GM10248 (cell line): ENCODE results near the gene HYOU1.

Source experiments
- CTCF ChIA-PET: fragments of 300-600 bp; sonication (Branson Sonifier 250); formaldehyde crosslinking; extraction: SDS; loops from one replicate; lab custom pipeline; 2021; ENCODE audit warnings: antibody characterized with exemption; lab: Yijun Ruan, JAX
- POLR2A ChIA-PET: fragments of 350-650 bp; sonication (Branson Sonifier 250); formaldehyde crosslinking; extraction: SDS; loops from one replicate; lab custom pipeline; 2020; ENCODE audit warnings: antibody characterized with exemption; lab: Yijun Ruan, JAX
- DNase-seq: peaks from one replicate; pipeline ENCODE4 v3.0.0; 2012; ENCODE audit errors: extremely low spot score
- CTCF ChIP-seq: IDR thresholded peaks from 2 replicates; pipeline ENCODE4 v1.5.1; 2012; ENCODE audit warnings: mild to moderate bottlenecking, low read depth; ENCODE audit errors: extremely low read depth, missing control alignments, control extremely low read depth

Gene HYOU1

GRCh38 chr11:119092880-119093842, 36.2 kb upstream of the HYOU1 start:
- ChIA-PET CTCF (interaction anchor here (0.8 to 1.9 kb wide), 4 partner anchors 8 to 229 kb away, joined by 3 to 7 read pairs (median 4); partner anchors contain the start of genes C2CD2L, HMBS and HYOU1), POLR2A (interaction anchor here (0.5 to 2.8 kb wide), 10 partner anchors 8 to 113 kb away, joined by 3 to 76 read pairs (median 5); partner anchors contain the start of genes C2CD2L, CBL, DPAGT1 and HINFP)
- DNase-seq = no peak
- TF ChIP-seq CTCF = no peak

DNA sequence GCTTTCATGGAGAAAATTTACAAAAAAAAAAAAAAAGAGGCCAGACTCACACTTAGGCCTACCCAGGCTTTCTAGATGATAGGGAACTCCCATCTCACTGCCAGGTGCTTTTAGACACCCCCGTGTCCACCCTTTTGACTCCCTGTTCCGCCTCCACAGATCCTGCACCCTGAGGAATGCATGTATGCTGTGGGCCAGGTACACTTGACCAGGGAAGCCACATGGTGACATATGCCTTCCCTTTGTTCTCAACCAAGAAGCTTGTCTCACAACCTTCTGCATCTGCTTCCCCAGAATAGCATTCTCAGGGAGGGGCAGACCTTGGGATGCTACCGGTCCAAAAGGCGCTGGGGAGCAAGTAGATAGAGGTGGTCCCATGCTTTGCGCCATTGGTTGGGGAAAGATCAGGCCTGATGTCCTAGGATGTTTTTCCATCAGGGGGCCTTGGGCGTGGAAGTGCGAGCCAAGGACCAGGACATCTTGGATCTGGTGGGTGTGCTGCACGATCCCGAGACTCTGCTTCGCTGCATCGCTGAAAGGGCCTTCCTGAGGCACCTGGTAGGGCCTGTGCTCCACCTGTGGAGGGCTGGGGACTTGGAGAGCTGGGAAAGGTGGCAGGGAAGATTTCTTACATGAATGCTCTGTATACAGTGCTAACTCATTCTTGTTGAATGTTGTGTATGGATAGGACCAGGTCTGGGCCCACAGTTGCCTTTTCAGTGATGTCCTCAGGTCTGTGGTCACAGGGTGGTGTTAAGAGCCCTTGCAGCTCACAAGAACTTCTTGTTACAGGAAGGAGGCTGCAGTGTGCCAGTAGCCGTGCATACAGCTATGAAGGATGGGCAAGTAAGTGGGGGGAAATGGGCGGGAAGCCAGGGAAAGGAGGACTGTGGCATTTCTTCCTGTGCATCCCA, 35.2 kb upstream of the HYOU1 start:
- no peak for DNase-seq
- ChIA-PET POLR2A (interaction anchor here (0.5 to 1.5 kb wide), 10 partner anchors 7 to 86 kb away, joined by 3 to 9 read pairs (median 4); partner anchors contain the start of genes C2CD2L, DPAGT1, HINFP and VPS11), CTCF (interaction anchor here (0.8 to 1.7 kb wide), 4 partner anchors 14 to 230 kb away, joined by 3 to 4 read pairs (median 3); partner anchors contain the start of genes C2CD2L and HYOU1)
- TF ChIP-seq CTCF = no peak

DNA sequence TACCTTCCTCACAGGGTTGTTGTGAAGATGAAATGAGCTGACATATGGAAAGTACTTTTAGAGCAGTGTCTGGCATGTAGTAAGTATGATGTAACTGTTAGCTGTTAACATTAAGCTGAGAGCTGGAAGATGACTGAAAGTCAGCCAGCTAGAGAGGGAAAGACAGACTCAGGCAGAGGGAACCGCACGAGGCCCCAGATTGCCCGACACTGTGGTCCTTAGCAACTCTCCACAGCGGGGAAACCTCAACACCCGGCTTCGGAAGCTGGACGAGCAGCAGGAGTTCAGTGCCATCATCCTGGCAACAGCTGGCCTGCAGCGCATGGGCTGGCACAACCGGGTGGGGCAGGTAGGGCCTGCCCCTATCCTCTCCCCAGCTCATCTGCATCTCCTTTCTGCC, 34.2 kb upstream of the HYOU1 start:
- POLR2A ChIA-PET = interaction anchor here (0.6 to 1.5 kb wide), 3 partner anchors 11 to 60 kb away, joined by 3 to 5 read pairs (median 5); partner anchors contain the start of genes DPAGT1 and VPS11
- TF ChIP-seq CTCF = no peak
- CTCF ChIA-PET = interaction anchor here (0.7 to 1.7 kb wide), 3 partner anchors 9 to 34 kb away, joined by 3 to 4 read pairs (median 3); partner anchors contain the start of gene HYOU1
- DNase-seq = no peak

DNA sequence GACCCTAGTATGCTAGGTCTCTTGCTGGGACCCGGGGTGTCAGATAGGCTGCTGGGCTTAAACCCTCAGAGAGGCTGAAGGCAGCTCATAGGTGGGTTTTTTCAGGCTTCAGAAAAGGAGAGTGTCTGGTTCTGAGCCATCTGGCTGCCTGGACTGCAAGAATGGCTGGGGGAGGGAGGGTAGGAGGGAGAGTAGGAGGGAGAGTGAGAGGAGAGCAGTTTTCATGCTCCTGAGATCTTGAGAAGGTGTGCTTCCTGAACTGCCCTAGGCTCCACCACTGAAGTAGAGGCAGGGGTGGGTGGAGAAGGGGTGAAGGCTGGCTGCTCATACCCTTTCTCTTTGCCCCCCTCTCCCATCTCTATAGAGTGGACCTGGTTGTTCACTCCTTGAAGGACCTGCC, 32.3 kb upstream of the HYOU1 start:
- no peak for TF ChIP-seq CTCF
- no peak for DNase-seq
- ChIA-PET CTCF (no interaction called here), POLR2A (no interaction called here)

GRCh38 chr11:119088406-119088805, 31.4 kb upstream of the HYOU1 start:
- POLR2A ChIA-PET = no interaction called here
- CTCF ChIA-PET = interaction anchor here (1.1 kb wide), 1 partner anchor 21 kb away, joined by 3 read pairs; the partner anchor contains the start of gene VPS11
- DNase-seq = no peak
- no peak for TF ChIP-seq CTCF
